Type B pancreatic cell (in vitro differentiated cells): Measurements from ENCODE around the gene LITAFD. TPM values are rescaled to one million over a fixed set of nuclear protein-coding genes. Genes with fewer than 3 reads are reported as not detected.

Source experiments
- DNase-seq: peaks from one replicate; pipeline ENCODE4 v3.0.0; 2021; ENCODE audit warnings: mixed read lengths; ENCODE audit not compliant: unreplicated experiment; ENCODE audit errors: extremely low spot score
- H3K27ac Mint-ChIP-seq: 2 replicates; pipeline ENCODE4 v1.8.0; 2021; ENCODE audit warnings: mild to moderate bottlenecking, mixed read lengths
- H3K27me3 Mint-ChIP-seq: 2 replicates; pipeline ENCODE4 v1.8.0; 2021; ENCODE audit warnings: mixed read lengths
- H3K36me3 Mint-ChIP-seq: 2 replicates; pipeline ENCODE4 v1.8.0; 2021; ENCODE audit warnings: mixed read lengths
- H3K4me1 Mint-ChIP-seq: one replicate; pipeline ENCODE4 v1.8.0; 2021; ENCODE audit warnings: mixed read lengths; ENCODE audit not compliant: unreplicated experiment
- H3K4me3 Mint-ChIP-seq: 2 replicates; pipeline ENCODE4 v1.8.0; 2021; ENCODE audit warnings: mild to moderate bottlenecking, mixed read lengths
- H3K9me3 Mint-ChIP-seq: 2 replicates; pipeline ENCODE4 v1.8.0; 2021; ENCODE audit warnings: mixed read lengths
- CTCF ChIP-seq: fragments of 200-600 bp; sonication (generic); conservative IDR thresholded peaks from 2 replicates; pipeline ENCODE4 v1.5.0; 2021; ENCODE audit warnings: antibody characterized with exemption, mild to moderate bottlenecking
- total RNA-seq: library from RNA; stranded (reverse); gene quantifications from 2 replicates; pipeline ENCODE4 v1.2.1, GENCODE V29; 2021; ENCODE audit warnings: low replicate concordance

LITAFD gene
- total RNA-seq, 1 donor from 2014 or later, result not detected

DNA sequence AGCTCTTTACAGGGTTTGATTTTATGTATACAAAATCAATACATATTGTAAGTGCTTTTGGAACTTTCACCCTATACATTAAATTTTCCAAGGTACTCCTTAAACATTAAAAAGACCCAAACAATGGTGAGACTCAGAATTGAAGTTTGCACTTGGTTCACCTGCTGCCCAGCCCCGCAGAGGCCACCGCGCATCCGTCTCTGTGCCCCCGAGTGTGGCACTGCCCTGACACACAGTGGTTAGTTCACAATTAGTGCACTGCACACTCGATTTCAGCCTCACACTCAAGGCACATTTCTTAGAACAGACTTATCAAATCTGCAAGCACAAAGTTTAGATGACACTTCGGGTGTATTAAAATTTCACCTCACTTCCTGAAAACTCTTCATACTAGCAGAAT, 43.3 kb downstream of the LITAFD start:
- no peaks in the 10 kb centered on the region for H3K9me3 Mint-ChIP-seq
- no peak overlapping the region for H3K4me3 Mint-ChIP-seq
- H3K36me3 Mint-ChIP-seq, result peaks cover 47% of the 10 kb centered on the region
- no peak for TF ChIP-seq CTCF
- no peaks in the 10 kb centered on the region for H3K27me3 Mint-ChIP-seq
- H3K4me1 Mint-ChIP-seq, result peaks cover 20% of the 10 kb centered on the region
- no peak for DNase-seq
- H3K27ac Mint-ChIP-seq, result no peak overlapping the region

DNA sequence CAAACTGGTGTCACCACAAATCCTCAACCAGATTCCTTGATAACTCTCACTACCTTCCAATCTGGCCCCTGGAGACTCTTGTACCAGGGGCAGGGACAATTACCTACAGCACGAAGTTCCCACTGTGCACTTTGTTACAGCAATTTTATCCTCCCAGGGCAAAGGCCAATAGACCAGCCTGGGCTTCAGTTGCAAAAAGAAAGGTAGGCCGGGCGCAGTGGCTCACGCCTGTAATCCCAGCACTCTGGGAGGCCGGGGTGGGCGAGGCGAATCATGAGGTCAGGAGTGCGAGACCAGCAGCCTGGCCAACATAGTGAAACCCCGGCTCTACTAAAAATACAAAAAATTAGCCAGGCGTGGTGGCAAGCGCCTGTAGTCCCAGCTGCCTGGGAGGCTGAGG, 44.7 kb downstream of the LITAFD start:
- TF ChIP-seq CTCF, result no peak
- Mint-ChIP-seq H3K36me3 (peaks cover 41% of the 10 kb centered on the region), H3K9me3 (no peaks in the 10 kb centered on the region), H3K4me1 (peaks cover 23% of the 10 kb centered on the region), H3K4me3 (no peak overlapping the region), H3K27ac (no peak overlapping the region), H3K27me3 (no peaks in the 10 kb centered on the region)
- DNase-seq, result no peak

DNA sequence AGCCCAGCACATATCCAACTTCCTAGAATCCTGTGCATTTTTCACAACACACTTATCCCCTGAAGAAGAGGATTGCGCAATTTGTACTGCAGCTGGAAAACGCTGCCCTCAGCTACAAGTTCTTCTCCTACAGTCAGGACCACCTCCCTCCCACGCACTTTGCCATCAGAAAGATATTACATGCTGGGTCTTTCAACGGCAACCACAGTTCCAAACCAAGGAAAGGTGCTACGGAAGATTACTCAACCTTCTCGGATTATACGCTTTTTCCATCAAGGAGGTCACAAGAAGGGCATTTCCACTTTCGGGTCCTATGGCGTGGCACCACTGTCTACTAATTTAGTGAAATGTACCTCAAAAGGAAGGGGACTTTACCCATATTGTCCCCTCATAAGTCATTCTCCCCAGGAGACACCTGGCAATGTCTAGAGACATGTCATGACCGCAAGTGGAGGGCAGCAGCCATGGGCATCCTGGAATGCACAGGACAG, 46.4 kb downstream of the LITAFD start:
- Mint-ChIP-seq H3K4me3 (no peak overlapping the region), H3K27ac (no peak overlapping the region), H3K27me3 (no peaks in the 10 kb centered on the region), H3K4me1 (peaks cover 26% of the 10 kb centered on the region), H3K9me3 (no peaks in the 10 kb centered on the region), H3K36me3 (peaks cover 43% of the 10 kb centered on the region)
- no peak for DNase-seq
- no peak for TF ChIP-seq CTCF

DNA sequence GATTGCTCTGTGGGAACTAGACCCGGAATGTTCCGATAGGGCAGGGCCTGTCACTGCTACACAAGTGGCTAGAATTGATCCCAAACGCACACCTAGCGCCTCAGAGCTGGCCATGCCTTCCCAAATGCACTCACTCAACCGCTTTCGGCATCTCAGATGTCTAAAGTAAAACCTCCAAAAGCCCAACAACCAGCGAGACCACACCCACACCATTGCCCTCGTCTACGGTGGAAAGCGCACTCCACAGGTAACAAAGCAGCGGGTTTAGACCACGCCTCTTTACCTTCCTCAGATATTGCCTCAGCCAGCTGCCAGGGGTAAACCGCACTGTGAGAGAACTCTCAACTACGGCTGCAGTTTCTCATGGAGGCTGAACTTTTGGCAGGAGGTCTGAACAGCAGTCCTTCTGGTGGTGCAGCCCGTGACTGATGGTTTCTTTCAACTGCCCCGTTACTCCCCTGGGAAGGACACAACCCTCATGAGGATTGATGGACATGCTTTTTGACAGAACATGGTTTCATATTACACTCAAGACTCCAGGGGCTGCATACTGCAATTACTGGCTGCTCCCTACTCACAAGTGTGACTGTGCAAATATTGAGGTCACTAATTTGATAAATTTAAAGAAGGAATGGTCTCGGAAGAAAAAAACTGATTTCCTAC, 47.1 kb downstream of the LITAFD start:
- H3K27me3 Mint-ChIP-seq, result no peaks in the 10 kb centered on the region
- no peaks in the 10 kb centered on the region for H3K9me3 Mint-ChIP-seq
- DNase-seq, result no peak
- peaks cover 26% of the 10 kb centered on the region for H3K4me1 Mint-ChIP-seq
- peaks cover 42% of the 10 kb centered on the region for H3K36me3 Mint-ChIP-seq
- H3K27ac Mint-ChIP-seq, result no peak overlapping the region
- TF ChIP-seq CTCF, result no peak
- H3K4me3 Mint-ChIP-seq, result no peak overlapping the region

GRCh38 chr16:8931859-8932258, 49.7 kb downstream of the LITAFD start:
- H3K36me3 Mint-ChIP-seq, result peaks cover 27% of the 10 kb centered on the region
- H3K27me3 Mint-ChIP-seq, result no peaks in the 10 kb centered on the region
- H3K9me3 Mint-ChIP-seq, result no peaks in the 10 kb centered on the region
- DNase-seq, result no peak
- peak overlapping the region; percentile 30 for H3K4me3 Mint-ChIP-seq
- TF ChIP-seq CTCF, result no peak
- H3K27ac Mint-ChIP-seq, result no peak overlapping the region
- H3K4me1 Mint-ChIP-seq, result peaks cover 43% of the 10 kb centered on the region

- TF ChIP-seq CTCF, result no peak
- Mint-ChIP-seq H3K27ac (no peak overlapping the region), H3K9me3 (no peaks in the 10 kb centered on the region), H3K4me3 (no peak overlapping the region), H3K36me3 (peaks cover 6% of the 10 kb centered on the region), H3K4me1 (peaks cover 48% of the 10 kb centered on the region), H3K27me3 (no peaks in the 10 kb centered on the region)
- DNase-seq, result no peak
These were observed 52.5 kb downstream of the LITAFD start for GRCh38 chr16:8934601-8935000.
